ENCODE data around the gene HBEGF.

HBEGF gene

GRCh38 chr5:140317859-140318258 lies 28.5 kb downstream of the HBEGF start:
- Mint-ChIP-seq H3K27ac (no peak overlapping the region), H3K27me3 (no peaks in the 10 kb centered on the region), H3K36me3 (no peaks in the 10 kb centered on the region), H3K9me3 (no peaks in the 10 kb centered on the region), H3K4me1 (peaks cover 11 to 15% of the 10 kb centered on the region in 2 donors), H3K4me3 (no peak overlapping the region)
- DNase-seq (no peak), ATAC-seq (replicated peaks) (no peak)

- DNase-seq (no peak), ATAC-seq (replicated peaks) (no peak)
- Mint-ChIP-seq H3K27me3 (peaks cover 0 to 3% of the 10 kb centered on the region in 2 donors), H3K4me1 (peaks cover 0 to 3% of the 10 kb centered on the region in 2 donors), H3K4me3 (no peak overlapping the region), H3K9me3 (no peaks in the 10 kb centered on the region), H3K36me3 (no peaks in the 10 kb centered on the region), H3K27ac (no peak overlapping the region)
Observed at GRCh38 chr5:140312791-140313189, 33.6 kb downstream of the HBEGF start.

GRCh38 chr5:140312067-140312790 lies 34.2 kb downstream of the HBEGF start:
- no peak overlapping the region for H3K27ac Mint-ChIP-seq
- no peak for DNase-seq

GRCh38 chr5:140311011-140311467 lies 35.4 kb downstream of the HBEGF start:
- Mint-ChIP-seq H3K27ac (no peak overlapping the region), H3K36me3 (no peaks in the 10 kb centered on the region), H3K4me3 (no peak overlapping the region), H3K27me3 (peaks cover 0 to 8% of the 10 kb centered on the region in 2 donors), H3K4me1 (peaks cover 0 to 3% of the 10 kb centered on the region in 2 donors), H3K9me3 (no peaks in the 10 kb centered on the region)
- DNase-seq: no peak
- ATAC-seq (replicated peaks): no peak

More at GRCh38 chr5:140312067-140312790, 34.2 kb downstream of the HBEGF start:
- Mint-ChIP-seq H3K9me3 (no peaks in the 10 kb centered on the region), H3K4me3 (no peak overlapping the region), H3K4me1 (peaks cover 0 to 3% of the 10 kb centered on the region in 2 donors), H3K27me3 (peaks cover 0 to 3% of the 10 kb centered on the region in 2 donors), H3K36me3 (no peaks in the 10 kb centered on the region)
- peak in 1 of 2 donors; percentile 21 for ATAC-seq (replicated peaks)

GRCh38 chr5:140310434-140310833 lies 36.0 kb downstream of the HBEGF start:
- Mint-ChIP-seq H3K4me1 (peaks cover 0 to 3% of the 10 kb centered on the region in 2 donors), H3K36me3 (no peaks in the 10 kb centered on the region), H3K4me3 (no peak overlapping the region), H3K27ac (no peak overlapping the region), H3K9me3 (no peaks in the 10 kb centered on the region), H3K27me3 (peaks cover 0 to 8% of the 10 kb centered on the region in 2 donors)
- DNase-seq (no peak), ATAC-seq (replicated peaks) (no peak)

- H3K36me3 Mint-ChIP-seq: no peaks in the 10 kb centered on the region
- H3K4me3 Mint-ChIP-seq: no peak overlapping the region
- H3K4me1 Mint-ChIP-seq: peaks cover 0 to 3% of the 10 kb centered on the region in 2 donors
Observed at GRCh38 chr5:140309706-140310249, 36.6 kb downstream of the HBEGF start.

GRCh38 chr5:140305471-140305870 lies 40.9 kb downstream of the HBEGF start:
- no peak overlapping the region for H3K4me3 Mint-ChIP-seq
- peaks cover 0 to 8% of the 10 kb centered on the region in 2 donors for H3K27me3 Mint-ChIP-seq
- ATAC-seq (replicated peaks): no peak

More at GRCh38 chr5:140309706-140310249, 36.6 kb downstream of the HBEGF start:
- Mint-ChIP-seq H3K27me3 (peaks cover 0 to 8% of the 10 kb centered on the region in 2 donors), H3K9me3 (no peaks in the 10 kb centered on the region), H3K27ac (no peak overlapping the region)
- ATAC-seq (replicated peaks) (no peak), DNase-seq (no peak)

GRCh38 chr5:140303966-140304365 lies 42.4 kb downstream of the HBEGF start:
- H3K4me3 Mint-ChIP-seq: peak overlapping the region in 1 of 2 donors; percentile 46
- no peak for DNase-seq
- no peak overlapping the region for H3K27ac Mint-ChIP-seq
- H3K4me1 Mint-ChIP-seq: peaks cover 9 to 14% of the 10 kb centered on the region in 2 donors
- H3K36me3 Mint-ChIP-seq: peaks cover 8 to 10% of the 10 kb centered on the region in 2 donors
- ATAC-seq (replicated peaks): no peak
- H3K9me3 Mint-ChIP-seq: no peaks in the 10 kb centered on the region
- H3K27me3 Mint-ChIP-seq: peaks cover 0 to 5% of the 10 kb centered on the region in 2 donors

More at GRCh38 chr5:140305471-140305870, 40.9 kb downstream of the HBEGF start:
- Mint-ChIP-seq H3K27ac (no peak overlapping the region), H3K9me3 (no peaks in the 10 kb centered on the region), H3K36me3 (peaks cover under 1 to 1% of the 10 kb centered on the region in 2 donors), H3K4me1 (peaks cover 6 to 11% of the 10 kb centered on the region in 2 donors)
- DNase-seq: no peak

- Mint-ChIP-seq H3K27me3 (peaks cover 0 to 5% of the 10 kb centered on the region in 2 donors), H3K9me3 (no peaks in the 10 kb centered on the region), H3K27ac (peak within 1 kb of the TSS; percentile 98), H3K4me1 (peaks cover 9 to 19% of the 10 kb centered on the region in 2 donors), H3K4me3 (peak within 1 kb of the TSS; percentile 96 to 99), H3K36me3 (peaks cover 12 to 15% of the 10 kb centered on the region in 2 donors)
- DNase-seq (peak; percentile 89), ATAC-seq (replicated peaks) (peak; percentile 98 to 99)
Observed at GRCh38 chr5:140302786-140303639, 43.4 kb downstream of the HBEGF start, which contains the start of gene PFDN1. Gene PFDN1, minus strand, starts transcription at chr5:140303101. Its CDS starts 28 bp downstream, at chr5:140303073.

- ATAC-seq (replicated peaks) (no peak), DNase-seq (no peak)
- Mint-ChIP-seq H3K9me3 (no peaks in the 10 kb centered on the region), H3K4me3 (no peak overlapping the region), H3K27me3 (peaks cover 0 to 1% of the 10 kb centered on the region in 2 donors), H3K27ac (no peak overlapping the region), H3K36me3 (peaks cover 18 to 23% of the 10 kb centered on the region in 2 donors), H3K4me1 (peaks cover 11 to 26% of the 10 kb centered on the region in 2 donors)
Observed at GRCh38 chr5:140301136-140301535, 45.3 kb downstream of the HBEGF start.

GRCh38 chr5:140299056-140299455 lies 47.3 kb downstream of the HBEGF start:
- Mint-ChIP-seq H3K9me3 (no peaks in the 10 kb centered on the region), H3K4me3 (no peak overlapping the region), H3K27ac (no peak overlapping the region), H3K27me3 (no peaks in the 10 kb centered on the region), H3K4me1 (peaks cover 20 to 40% of the 10 kb centered on the region in 2 donors), H3K36me3 (peaks cover 18 to 27% of the 10 kb centered on the region in 2 donors)
- DNase-seq: no peak
- no peak for ATAC-seq (replicated peaks)

GRCh38 chr5:140298183-140298601 lies 48.2 kb downstream of the HBEGF start:
- H3K9me3 Mint-ChIP-seq: no peaks in the 10 kb centered on the region
- H3K36me3 Mint-ChIP-seq: peaks cover 18 to 27% of the 10 kb centered on the region in 2 donors
- ATAC-seq (replicated peaks) (no peak), DNase-seq (no peak)
- H3K27ac Mint-ChIP-seq: no peak overlapping the region
- no peaks in the 10 kb centered on the region for H3K27me3 Mint-ChIP-seq
- H3K4me1 Mint-ChIP-seq: peaks cover 18 to 44% of the 10 kb centered on the region in 2 donors
- no peak overlapping the region for H3K4me3 Mint-ChIP-seq

GRCh38 chr5:140297283-140297682 lies 49.1 kb downstream of the HBEGF start:
- no peak overlapping the region for H3K4me3 Mint-ChIP-seq
- H3K27ac Mint-ChIP-seq: no peak overlapping the region
- no peak for ATAC-seq (replicated peaks)

GRCh38 chr5:140296289-140296688 lies 50.1 kb downstream of the HBEGF start:
- no peak overlapping the region for H3K27ac Mint-ChIP-seq
- ATAC-seq (replicated peaks) (no peak), DNase-seq (no peak)
- no peaks in the 10 kb centered on the region for H3K27me3 Mint-ChIP-seq
- no peaks in the 10 kb centered on the region for H3K9me3 Mint-ChIP-seq
- H3K36me3 Mint-ChIP-seq: peaks cover 21 to 27% of the 10 kb centered on the region in 2 donors
- no peak overlapping the region for H3K4me3 Mint-ChIP-seq
- H3K4me1 Mint-ChIP-seq: peaks cover 13 to 40% of the 10 kb centered on the region in 2 donors

More at GRCh38 chr5:140297283-140297682, 49.1 kb downstream of the HBEGF start:
- DNase-seq: no peak
- Mint-ChIP-seq H3K9me3 (no peaks in the 10 kb centered on the region), H3K27me3 (no peaks in the 10 kb centered on the region), H3K4me1 (peaks cover 16 to 44% of the 10 kb centered on the region in 2 donors), H3K36me3 (peaks cover 18 to 27% of the 10 kb centered on the region in 2 donors)

Measured in stimulated activated naive B cell treated with anti-CD40 and anti-IgM and Interleukin-4, amounts not matched to agents 10 μg/mL and 1 μg/mL and 100 μg/mL, for 72 hours (primary cell).